Lung (tissue), 12 donors: ENCODE data around the gene RHBDD3. TPM values are rescaled to one million over a fixed set of nuclear protein-coding genes. Genes with fewer than 3 reads are reported as not detected.

Experiments
- ATAC-seq: fragments of 200-7000 bp; cut with Tn5 transposase; one replicate; pipeline ENCODE4 v1.9.1; 2020; ENCODE audit warnings: moderate number of reproducible peaks; ENCODE audit not compliant: insufficient read depth, low FRiP score
- DNase-seq, 3 donors: peaks; one replicate each; pipeline ENCODE4 v3.0.0-alpha.2; 2013 to 2017
- H3K27ac ChIP-seq, 2 donors: one replicate each; pipeline ENCODE4 v1.5.1; 2013; ENCODE audit warnings: mild to moderate bottlenecking in 2 of 2, moderate library complexity in 2 of 2, control low read depth in 1 of 2, inconsistent platforms in 1 of 2, low read depth in 1 of 2, low read length in 1 of 2
- H3K27me3 ChIP-seq, 3 donors: one replicate each; pipeline ENCODE4 v1.5.1; 2013; ENCODE audit warnings: low read length in 2 of 3; ENCODE audit not compliant: control insufficient read depth in 3 of 3, insufficient read depth in 3 of 3
- H3K36me3 ChIP-seq, 4 donors: one replicate each; pipeline ENCODE4 v1.5.1; 2013; ENCODE audit warnings: low read length in 4 of 4, mild to moderate bottlenecking in 1 of 4, moderate library complexity in 1 of 4; ENCODE audit not compliant: control insufficient read depth in 4 of 4, insufficient read depth in 4 of 4
- H3K4me1 ChIP-seq, 5 donors: one replicate each; pipeline ENCODE4 v1.5.1; 2013; ENCODE audit warnings: low read length in 5 of 5, mild to moderate bottlenecking in 2 of 5, moderate library complexity in 1 of 5; ENCODE audit not compliant: control insufficient read depth in 5 of 5, insufficient read depth in 5 of 5
- H3K4me3 ChIP-seq: one replicate; pipeline ENCODE4 v1.5.1; 2013; ENCODE audit warnings: mild to moderate bottlenecking, control low read depth, moderate library complexity
- H3K9ac ChIP-seq, 2 donors: one replicate each; pipeline ENCODE4 v1.5.1; 2013; ENCODE audit warnings: low read length in 2 of 2, control low read depth in 1 of 2; ENCODE audit not compliant: insufficient read depth in 1 of 2
- H3K9me3 ChIP-seq, 4 donors: one replicate each; pipeline ENCODE4 v1.5.1; 2013; ENCODE audit warnings: low read length in 3 of 4, mild to moderate bottlenecking in 1 of 4, moderate library complexity in 1 of 4; ENCODE audit not compliant: control insufficient read depth in 4 of 4, insufficient read depth in 3 of 4
- CTCF ChIP-seq: IDR thresholded peaks from 2 replicates; pipeline ENCODE4 v1.5.1; 2012; ENCODE audit warnings: mild to moderate bottlenecking; ENCODE audit errors: control extremely low read depth, extremely low read depth
- WGBS, 2 donors: extraction: QIAGEN DNeasy Blood & Tissue Kit; methylation state at CpG; one replicate each; pipeline ENCODE4 v1.1.7; 2013; 5-methylcytosine and 5-hydroxymethylcytosine counted together
- polyA plus RNA-seq, 2 donors: library from polyadenylated mRNA; stranded (reverse); fragments of 200-250 nt; gene quantifications; one replicate each; pipeline ENCODE4 v1.2.1, GENCODE V29; 2013
- total RNA-seq, 2 donors: library from RNA; depleted of rRNA in 1 of 2; stranded (reverse); fragments of >200 nt in 1 of 2; gene quantifications; one replicate each; pipeline ENCODE4 v1.2.1, GENCODE V29; 2014 to 2021
- donor health status: control.
- donor health status: control.
- donor health status: Bipolar disorder and iron deficiency.
- donor health status: healthy.
- donor health status: DM: yes; HTN: yes; CAD: no.

The RHBDD3 gene
- total and polyA plus RNA-seq, 4 donors, result 14.2 to 38.2 (median 32.8) TPM

- Histone ChIP-seq H3K27ac (no peak overlapping the region), H3K4me3 (no peak overlapping the region), H3K9me3 (no peaks in the 10 kb centered on the region), H3K36me3 (peaks cover 44 to 69% (median 65%) of the 10 kb centered on the region in 4 donors), H3K4me1 (no peaks in the 10 kb centered on the region), H3K9ac (no peak overlapping the region), H3K27me3 (no peaks in the 10 kb centered on the region)
- ATAC-seq (no peak), DNase-seq (no peak)
- TF ChIP-seq CTCF, result no peak
Observed at GRCh38 chr22:29292379-29292778, 24.6 kb upstream of the RHBDD3 start.

- peaks cover 44 to 62% (median 58%) of the 10 kb centered on the region in 4 donors for H3K36me3 ChIP-seq
- WGBS, 2 donors, result 83 to 84% methylated on average over 7 of the region's 7 CpGs
Observed at GRCh38 chr22:29291215-29291614, 23.4 kb upstream of the RHBDD3 start.

GRCh38 chr22:29290061-29290460 lies 22.3 kb upstream of the RHBDD3 start:
- no peak for DNase-seq
- H3K9ac ChIP-seq, result no peak overlapping the region
- WGBS, 2 donors, result 74 to 82% methylated on average over 5 of the region's 5 CpGs
- peaks cover 41 to 57% (median 49%) of the 10 kb centered on the region in 4 donors for H3K36me3 ChIP-seq
- no peak for ATAC-seq
- H3K27me3 ChIP-seq, result no peaks in the 10 kb centered on the region
- H3K4me1 ChIP-seq, result no peaks in the 10 kb centered on the region
- H3K4me3 ChIP-seq, result no peak overlapping the region
- no peaks in the 10 kb centered on the region for H3K9me3 ChIP-seq
- no peak for TF ChIP-seq CTCF
- H3K27ac ChIP-seq, result no peak overlapping the region

More at GRCh38 chr22:29291215-29291614, 23.4 kb upstream of the RHBDD3 start:
- Histone ChIP-seq H3K4me3 (no peak overlapping the region), H3K9ac (no peak overlapping the region), H3K9me3 (no peaks in the 10 kb centered on the region), H3K27me3 (no peaks in the 10 kb centered on the region), H3K4me1 (no peaks in the 10 kb centered on the region), H3K27ac (no peak overlapping the region)
- DNase-seq (no peak), ATAC-seq (no peak)
- TF ChIP-seq CTCF, result no peak

- no peaks in the 10 kb centered on the region for H3K27me3 ChIP-seq
- H3K9ac ChIP-seq, result no peak overlapping the region
- WGBS, 2 donors, result 39 to 40% methylated on average over 2 of the region's 2 CpGs
- H3K4me1 ChIP-seq, result no peaks in the 10 kb centered on the region
- peaks cover 44 to 59% (median 49%) of the 10 kb centered on the region in 4 donors for H3K36me3 ChIP-seq
- no peak for TF ChIP-seq CTCF
- H3K4me3 ChIP-seq, result no peak overlapping the region
- ATAC-seq (no peak), DNase-seq (no peak)
- H3K9me3 ChIP-seq, result no peaks in the 10 kb centered on the region
- no peak overlapping the region for H3K27ac ChIP-seq
Observed at GRCh38 chr22:29288837-29289236, 21.1 kb upstream of the RHBDD3 start.
